HEK293 (cell line): ENCODE measurements around the gene SLC9A5.
A peak's percentile ranks its signal among the peaks of the same experiment; 100 is the strongest.

Experiments used
- ATF2 ChIP-seq: fragments of 450-650 bp; formaldehyde crosslinking; IDR thresholded peaks from 2 replicates; pipeline ENCODE4 v1.5.1; 2016; ENCODE audit warnings: missing biosample characterization, missing genetic modification characterization, low read depth
- BCL6B ChIP-seq: fragments of 450-650 bp; formaldehyde crosslinking; IDR thresholded peaks from 2 replicates; pipeline ENCODE4 v1.5.1; 2017; ENCODE audit warnings: missing biosample characterization, missing genetic modification characterization
- KLF7 ChIP-seq: fragments of 450-650 bp; formaldehyde crosslinking; IDR thresholded peaks from 2 replicates; pipeline ENCODE4 v1.5.1; 2016; ENCODE audit warnings: missing biosample characterization, missing genetic modification characterization, borderline replicate concordance
- KLF8 ChIP-seq: fragments of 450-650 bp; formaldehyde crosslinking; IDR thresholded peaks from 2 replicates; pipeline ENCODE4 v1.5.1; 2016; ENCODE audit warnings: missing biosample characterization, missing genetic modification characterization
- OVOL3 ChIP-seq: fragments of 450-650 bp; formaldehyde crosslinking; IDR thresholded peaks from 2 replicates; pipeline ENCODE4 v1.5.1; 2016; ENCODE audit warnings: missing biosample characterization, missing genetic modification characterization
- PBX3 ChIP-seq: sonication (generic); formaldehyde crosslinking; IDR thresholded peaks from 2 replicates; pipeline ENCODE4 v1.8.1; 2022; ENCODE audit warnings: mild to moderate bottlenecking, moderate library complexity, missing genetic modification reagents
- SCRT1 ChIP-seq: fragments of 450-650 bp; formaldehyde crosslinking; IDR thresholded peaks from 2 replicates; pipeline ENCODE4 v1.5.1; 2016; ENCODE audit warnings: missing biosample characterization, missing genetic modification characterization, borderline replicate concordance
- TCF7L2 ChIP-seq: IDR thresholded peaks from 2 replicates; pipeline ENCODE4 v1.6.1; 2011; ENCODE audit warnings: low read depth, mild to moderate bottlenecking, inconsistent platforms, low read length, moderate library complexity, borderline replicate concordance
- ZFP37 ChIP-seq: fragments of 450-650 bp; formaldehyde crosslinking; IDR thresholded peaks from 2 replicates; pipeline ENCODE4 v1.5.1; 2016; ENCODE audit warnings: missing biosample characterization, missing genetic modification characterization
- ZNF221 ChIP-seq: fragments of 450-650 bp; formaldehyde crosslinking; IDR thresholded peaks from 2 replicates; pipeline ENCODE4 v1.5.1; 2017; ENCODE audit warnings: missing biosample characterization, missing genetic modification characterization, borderline replicate concordance
- ZNF26 ChIP-seq: fragments of 450-650 bp; formaldehyde crosslinking; IDR thresholded peaks from 2 replicates; pipeline ENCODE4 v1.5.1; 2016; ENCODE audit warnings: missing biosample characterization, missing genetic modification characterization
- ZNF366 ChIP-seq: fragments of 450-650 bp; formaldehyde crosslinking; conservative IDR thresholded peaks from 2 replicates; pipeline ENCODE4 v1.5.1; 2016; ENCODE audit warnings: missing biosample characterization, missing genetic modification characterization
- ZNF394 ChIP-seq: fragments of 450-650 bp; formaldehyde crosslinking; IDR thresholded peaks from 2 replicates; pipeline ENCODE4 v1.5.1; 2016; ENCODE audit warnings: missing biosample characterization, missing genetic modification characterization, mild to moderate bottlenecking, moderate library complexity, borderline replicate concordance
- ZNF473 ChIP-seq: fragments of 450-650 bp; formaldehyde crosslinking; IDR thresholded peaks from 2 replicates; pipeline ENCODE4 v1.5.1; 2017; ENCODE audit warnings: missing biosample characterization, missing genetic modification characterization
- ZNF518A ChIP-seq: fragments of 450-650 bp; formaldehyde crosslinking; conservative IDR thresholded peaks from 2 replicates; pipeline ENCODE4 v1.5.1; 2016; ENCODE audit warnings: low read depth, missing biosample characterization, missing genetic modification characterization
- ZNF560 ChIP-seq: fragments of 450-650 bp; formaldehyde crosslinking; IDR thresholded peaks from 2 replicates; pipeline ENCODE4 v1.5.1; 2017; ENCODE audit warnings: missing biosample characterization, missing genetic modification characterization, borderline replicate concordance
- ZNF561 ChIP-seq: fragments of 450-650 bp; IDR thresholded peaks from 2 replicates; pipeline ENCODE4 v1.5.1; 2018; ENCODE audit warnings: missing biosample characterization, missing genetic modification characterization, borderline replicate concordance
- ZNF623 ChIP-seq: fragments of 450-650 bp; formaldehyde crosslinking; IDR thresholded peaks from 2 replicates; pipeline ENCODE4 v1.5.1; 2016; ENCODE audit warnings: missing biosample characterization, missing genetic modification characterization
- ZNF664 ChIP-seq: fragments of 450-650 bp; formaldehyde crosslinking; IDR thresholded peaks from 2 replicates; pipeline ENCODE4 v1.5.1; 2016; ENCODE audit warnings: missing biosample characterization, missing genetic modification characterization
- ZNF677 ChIP-seq: fragments of 450-650 bp; IDR thresholded peaks from 2 replicates; pipeline ENCODE4 v1.5.0; 2018; ENCODE audit warnings: missing biosample characterization, mild to moderate bottlenecking, missing genetic modification characterization, moderate library complexity
- ZNF791 ChIP-seq: fragments of 450-650 bp; formaldehyde crosslinking; IDR thresholded peaks from 2 replicates; pipeline ENCODE4 v1.5.1; 2016; ENCODE audit warnings: missing biosample characterization, missing genetic modification characterization
- ZSCAN16 ChIP-seq: fragments of 450-650 bp; formaldehyde crosslinking; IDR thresholded peaks from 2 replicates; pipeline ENCODE4 v1.5.1; 2016; ENCODE audit warnings: missing biosample characterization, missing genetic modification characterization
- ZSCAN4 ChIP-seq: fragments of 450-650 bp; formaldehyde crosslinking; IDR thresholded peaks from 2 replicates; pipeline ENCODE4 v1.5.1; 2017; ENCODE audit warnings: missing biosample characterization, missing genetic modification characterization
- ZXDB ChIP-seq: fragments of 450-650 bp; formaldehyde crosslinking; IDR thresholded peaks from 2 replicates; pipeline ENCODE4 v1.5.1; 2016; ENCODE audit warnings: missing biosample characterization, missing genetic modification characterization

SLC9A5 gene

GRCh38 chr16:67247192-67248072, 1.3 kb upstream of the SLC9A5 start, which contains the start of gene FHOD1 (continued):
- TF ChIP-seq ZNF473 (tag by site-specific recombination): no peak
- no peak for TF ChIP-seq KLF8
- no peak for TF ChIP-seq ZNF394 (tag by site-specific recombination)
- no peak for TF ChIP-seq ZNF518A (tag by site-specific recombination)
- TF ChIP-seq TCF7L2: no peak
- TF ChIP-seq ZSCAN16 (tag by site-specific recombination): no peak
- no peak for TF ChIP-seq SCRT1 (tag by site-specific recombination)
- TF ChIP-seq BCL6B (tag by site-specific recombination): no peak
- TF ChIP-seq ZNF366 (tag by site-specific recombination): no peak
- TF ChIP-seq OVOL3: no peak
- TF ChIP-seq ZNF623 (tag by site-specific recombination): no peak
- TF ChIP-seq ZFP37 (tag by site-specific recombination): no peak
- no peak for TF ChIP-seq KLF7 (tag by site-specific recombination)
- no peak for TF ChIP-seq ATF2
- no peak for TF ChIP-seq ZNF560 (tag by site-specific recombination)
- no peak for TF ChIP-seq ZNF221 (tag by site-specific recombination)
- TF ChIP-seq ZNF677 (tag by site-specific recombination): no peak
- TF ChIP-seq ZSCAN4 (tag by site-specific recombination): no peak
- TF ChIP-seq PBX3 (CRISPR knock-in tag): peak; percentile 66; the same call in 1 of the 2 replicates
- peak; percentile 30; the same call in 1 of the 2 replicates for TF ChIP-seq ZNF561 (tag by site-specific recombination)
- TF ChIP-seq ZNF26 (tag by site-specific recombination): no peak
- no peak for TF ChIP-seq ZNF791
- TF ChIP-seq ZNF664: no peak
- peak; percentile 68 for TF ChIP-seq ZXDB (tag by site-specific recombination)
